ENCODE measurements around the gene CCNA2.

- no peak for TF ChIP-seq CTCF (conservative IDR thresholded peaks at IDR 0.05; ENCODE audit: low read length)
- no peak for TF ChIP-seq EZH2phosphoT487 (IDR thresholded peaks at IDR 0.05; ENCODE audit: borderline replicate concordance, low read depth, low read length)
These were observed 5.5 kb downstream of the CCNA2 start for GRCh38 chr4:121818215-121818614.

Data from OCI-LY7 (cell line).